HUES48 (cell line): ENCODE data around the gene FBLIM1.
"Not testable (repeated sequence)": the region's sequence is repeated elsewhere in the genome, so short reads cannot be mapped to it uniquely, and the experiment has no call there.

ENCODE experiments used
- H3K27ac ChIP-seq: one replicate; pipeline ENCODE4 v1.7.0; 2013; ENCODE audit warnings: low read depth, low read length, inconsistent platforms
- H3K27me3 ChIP-seq: 2 replicates; pipeline ENCODE4 v1.6.1; 2013; ENCODE audit warnings: mild to moderate bottlenecking, low read length; ENCODE audit not compliant: control insufficient read depth, insufficient read depth
- H3K36me3 ChIP-seq: 2 replicates; pipeline ENCODE4 v1.6.1; 2013; ENCODE audit warnings: low read length; ENCODE audit not compliant: control insufficient read depth, insufficient read depth
- H3K4me1 ChIP-seq: 2 replicates; pipeline ENCODE4 v1.6.1; 2013; ENCODE audit warnings: mild to moderate bottlenecking, low read length; ENCODE audit not compliant: control insufficient read depth, insufficient read depth
- H3K4me3 ChIP-seq: 2 replicates; pipeline ENCODE4 v1.5.1; 2013; ENCODE audit warnings: mild to moderate bottlenecking, low read depth, low read length
- H3K9ac ChIP-seq: 2 replicates; pipeline ENCODE4 v1.6.1; 2013; ENCODE audit warnings: mild to moderate bottlenecking, low read depth, low read length, moderate library complexity
- H3K9me3 ChIP-seq: 2 replicates; pipeline ENCODE4 v1.6.1; 2013; ENCODE audit warnings: low read length; ENCODE audit not compliant: control insufficient read depth, insufficient read depth

The FBLIM1 gene

DNA sequence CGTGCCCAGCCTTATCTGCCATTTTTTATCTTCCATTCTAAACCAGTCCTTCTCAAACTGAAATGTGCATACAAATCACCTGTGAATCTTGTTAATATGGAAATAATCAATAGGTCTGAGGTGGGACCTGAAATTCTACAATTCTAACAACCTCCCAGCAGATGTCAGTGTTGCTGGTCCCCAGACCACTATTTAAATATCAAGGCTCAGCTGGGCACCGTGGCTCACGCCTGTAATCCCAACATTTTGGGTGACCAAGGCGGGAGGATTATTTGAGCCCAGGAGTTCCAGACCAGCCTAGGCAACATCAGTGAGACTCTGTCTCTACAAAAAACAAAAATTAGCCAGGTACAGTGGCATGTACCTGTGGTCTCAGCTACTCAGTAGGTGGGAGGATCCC, 44.8 kb downstream of the FBLIM1 start:
- Histone ChIP-seq H3K4me3 (no peak overlapping the region), H3K9ac (no peak overlapping the region), H3K9me3 (no peaks in the 10 kb centered on the region), H3K4me1 (peaks cover 8% of the 10 kb centered on the region), H3K27ac (no peak overlapping the region), H3K36me3 (no peaks in the 10 kb centered on the region), H3K27me3 (no peaks in the 10 kb centered on the region)

DNA sequence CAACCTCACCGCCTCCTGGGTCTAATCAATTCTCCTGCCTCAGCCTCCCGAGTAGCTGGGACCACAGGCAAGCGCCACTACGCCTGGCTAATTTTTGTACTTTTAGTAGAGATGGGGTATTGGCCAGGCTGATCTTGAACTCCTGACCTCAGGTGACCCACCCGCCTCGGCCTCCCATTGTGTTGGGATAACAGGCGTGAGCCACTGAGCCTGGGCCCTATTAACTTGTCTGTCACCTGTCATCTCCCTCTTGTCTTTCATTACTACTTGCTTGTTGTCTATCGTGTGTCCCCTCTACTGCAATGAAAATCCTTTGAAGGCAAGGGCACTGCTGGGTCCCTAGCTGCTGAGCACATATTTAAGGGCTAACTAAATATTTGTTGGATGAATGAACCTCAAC, 45.5 kb downstream of the FBLIM1 start:
- no peaks in the 10 kb centered on the region for H3K36me3 ChIP-seq
- no peak overlapping the region for H3K9ac ChIP-seq
- no peaks in the 10 kb centered on the region for H3K9me3 ChIP-seq
- no peaks in the 10 kb centered on the region for H3K27me3 ChIP-seq
- H3K4me1 ChIP-seq, result peaks cover 13% of the 10 kb centered on the region
- H3K27ac ChIP-seq, result no peak overlapping the region
- H3K4me3 ChIP-seq, result no peak overlapping the region

DNA sequence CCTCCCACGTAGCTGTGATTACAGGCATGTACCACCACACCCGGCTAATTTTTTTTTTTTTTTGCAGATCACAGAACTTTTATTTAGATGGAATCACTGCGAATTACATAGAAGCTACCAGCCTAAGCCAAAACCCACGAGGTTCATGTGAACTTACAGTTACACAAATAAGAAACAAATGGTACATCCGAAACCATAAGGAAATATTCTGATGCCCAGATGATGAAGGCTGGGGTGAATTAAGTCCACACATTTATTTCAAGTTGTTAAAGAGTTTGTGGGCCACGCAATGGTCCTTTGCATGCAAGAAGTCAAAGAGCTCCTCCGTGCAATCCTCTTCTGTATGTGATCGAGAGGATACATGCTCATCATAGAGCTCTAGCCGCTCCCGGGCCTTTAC, 48.5 kb downstream of the FBLIM1 start:
- no peaks in the 10 kb centered on the region for H3K9me3 ChIP-seq
- H3K27ac ChIP-seq, result no peak overlapping the region
- H3K36me3 ChIP-seq, result no peaks in the 10 kb centered on the region
- no peaks in the 10 kb centered on the region for H3K27me3 ChIP-seq
- peaks cover 5% of the 10 kb centered on the region for H3K4me1 ChIP-seq
- no peak overlapping the region for H3K4me3 ChIP-seq
- H3K9ac ChIP-seq, result no peak overlapping the region

- H3K9ac ChIP-seq, H3K4me1 ChIP-seq, H3K4me3 ChIP-seq, H3K27me3 ChIP-seq, H3K27ac ChIP-seq, H3K36me3 ChIP-seq, H3K9me3 ChIP-seq: not testable (repeated sequence)
These were observed 49.0 kb downstream of the FBLIM1 start, which contains the start of gene UQCRHL for GRCh38 chr1:15807549-15807948. UQCRHL (minus strand) TSS chr1:15807649; CDS start chr1:15807649, 0 bp downstream.

GRCh38 chr1:15808955-15809354, 50.4 kb downstream of the FBLIM1 start:
- no peaks in the 10 kb centered on the region for H3K9me3 ChIP-seq
- H3K4me1 ChIP-seq, result peaks cover 5% of the 10 kb centered on the region
- no peak overlapping the region for H3K4me3 ChIP-seq
- H3K36me3 ChIP-seq, result no peaks in the 10 kb centered on the region
- no peak overlapping the region for H3K9ac ChIP-seq
- no peaks in the 10 kb centered on the region for H3K27me3 ChIP-seq
- no peak overlapping the region for H3K27ac ChIP-seq

DNA sequence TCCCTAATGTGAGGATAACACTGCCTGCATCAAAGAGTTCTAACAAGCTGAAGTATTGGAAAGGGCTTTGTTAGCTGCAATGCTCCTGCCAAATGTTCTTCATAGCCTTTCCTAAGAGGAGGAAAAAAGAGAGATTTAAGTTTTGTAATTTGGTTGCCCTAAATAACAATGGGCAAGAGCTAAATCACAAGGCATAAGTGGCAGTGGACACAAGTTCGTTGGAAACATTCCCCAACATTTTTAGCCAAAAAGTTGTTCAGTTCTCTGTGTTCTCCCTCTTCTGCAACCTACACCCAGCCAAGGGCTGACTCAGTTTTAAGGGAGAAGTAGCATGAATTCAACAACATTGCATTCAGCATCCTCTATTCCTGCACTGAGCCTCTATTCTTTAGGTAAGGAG, 51.5 kb downstream of the FBLIM1 start:
- Histone ChIP-seq H3K4me1 (peaks cover 5% of the 10 kb centered on the region), H3K27me3 (no peaks in the 10 kb centered on the region), H3K9me3 (no peaks in the 10 kb centered on the region), H3K27ac (no peak overlapping the region), H3K9ac (no peak overlapping the region), H3K4me3 (no peak overlapping the region), H3K36me3 (no peaks in the 10 kb centered on the region)

DNA sequence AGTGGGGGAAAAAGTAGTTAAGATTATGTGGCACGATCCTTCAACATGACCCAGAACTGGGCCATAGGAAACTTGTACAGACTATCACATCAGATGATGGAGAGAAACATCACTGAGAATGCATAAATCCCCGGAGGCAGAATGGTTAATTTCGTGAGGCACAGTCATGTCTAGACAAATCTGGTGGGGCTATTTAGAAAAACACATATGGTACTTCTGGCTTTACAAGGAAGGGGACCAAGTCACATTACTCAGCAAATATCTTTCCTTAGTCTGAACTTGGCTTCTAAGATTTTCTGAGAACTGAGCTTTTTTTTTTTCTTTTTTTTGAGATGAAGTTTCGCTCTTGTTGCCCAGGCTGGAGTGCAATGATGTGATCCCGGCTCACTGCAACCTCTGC, 58.1 kb downstream of the FBLIM1 start:
- peaks cover 2% of the 10 kb centered on the region; the same call in 1 of the 2 replicates for H3K4me1 ChIP-seq
- no peaks in the 10 kb centered on the region for H3K27me3 ChIP-seq
- H3K9ac ChIP-seq, result no peak overlapping the region
- no peak overlapping the region for H3K4me3 ChIP-seq
- H3K36me3 ChIP-seq, result no peaks in the 10 kb centered on the region
- H3K27ac ChIP-seq, result no peak overlapping the region
- no peaks in the 10 kb centered on the region for H3K9me3 ChIP-seq

GRCh38 chr1:15820478-15820877, 61.9 kb downstream of the FBLIM1 start:
- Histone ChIP-seq H3K4me3 (no peak overlapping the region), H3K9ac (no peak overlapping the region), H3K4me1 (peaks cover 2% of the 10 kb centered on the region; the same call in 1 of the 2 replicates), H3K27me3 (no peaks in the 10 kb centered on the region), H3K27ac (no peak overlapping the region), H3K36me3 (no peaks in the 10 kb centered on the region), H3K9me3 (no peaks in the 10 kb centered on the region)

- H3K4me3 ChIP-seq, result no peak overlapping the region
- H3K9me3 ChIP-seq, result no peaks in the 10 kb centered on the region
- H3K27me3 ChIP-seq, result no peaks in the 10 kb centered on the region
- peaks cover 15% of the 10 kb centered on the region for H3K4me1 ChIP-seq
- no peak overlapping the region for H3K9ac ChIP-seq
- no peak overlapping the region for H3K27ac ChIP-seq
- H3K36me3 ChIP-seq, result no peaks in the 10 kb centered on the region
These were observed 67.2 kb downstream of the FBLIM1 start for GRCh38 chr1:15825800-15826199.

- no peaks in the 10 kb centered on the region for H3K27me3 ChIP-seq
- H3K27ac ChIP-seq, result no peak overlapping the region
- no peak overlapping the region for H3K9ac ChIP-seq
- no peaks in the 10 kb centered on the region for H3K9me3 ChIP-seq
- H3K4me1 ChIP-seq, result peaks cover 17% of the 10 kb centered on the region
- H3K36me3 ChIP-seq, result no peaks in the 10 kb centered on the region
- H3K4me3 ChIP-seq, result no peak overlapping the region
These were observed 68.4 kb downstream of the FBLIM1 start for GRCh38 chr1:15826810-15827507.

DNA sequence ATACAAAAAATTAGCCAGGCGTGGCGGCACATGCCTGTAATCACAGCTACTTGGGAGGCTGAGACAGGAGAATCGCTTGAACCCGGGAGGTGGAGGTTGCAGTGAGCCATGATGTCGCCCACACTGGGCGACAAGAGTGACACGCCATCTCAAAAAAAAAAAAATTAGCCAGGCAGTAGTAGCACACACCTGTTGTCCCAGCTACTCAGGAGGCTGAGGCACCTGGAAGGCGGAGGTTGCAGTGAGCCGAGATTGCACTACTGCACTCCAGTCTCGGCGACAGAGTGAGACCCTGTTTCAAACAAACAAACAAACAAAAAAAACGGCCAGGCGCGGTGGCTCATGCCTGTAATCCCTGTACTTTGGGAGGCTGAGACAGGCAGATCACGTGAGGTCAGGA, 69.0 kb downstream of the FBLIM1 start:
- H3K4me3 ChIP-seq, H3K9me3 ChIP-seq, H3K27me3 ChIP-seq, H3K27ac ChIP-seq, H3K36me3 ChIP-seq, H3K9ac ChIP-seq: not testable (repeated sequence)
- H3K4me1 ChIP-seq, result peaks cover 17% of the 10 kb centered on the region
